ENCODE measurements around the gene EFEMP2.
"Not testable (repeated sequence)": the region's sequence is repeated elsewhere in the genome, so short reads cannot be mapped to it uniquely, and the experiment has no call there.

The EFEMP2 gene

GRCh38 chr11:65894034-65894591 is 21.5 kb upstream of the EFEMP2 start:
- TF ChIP-seq, protein P1, sequence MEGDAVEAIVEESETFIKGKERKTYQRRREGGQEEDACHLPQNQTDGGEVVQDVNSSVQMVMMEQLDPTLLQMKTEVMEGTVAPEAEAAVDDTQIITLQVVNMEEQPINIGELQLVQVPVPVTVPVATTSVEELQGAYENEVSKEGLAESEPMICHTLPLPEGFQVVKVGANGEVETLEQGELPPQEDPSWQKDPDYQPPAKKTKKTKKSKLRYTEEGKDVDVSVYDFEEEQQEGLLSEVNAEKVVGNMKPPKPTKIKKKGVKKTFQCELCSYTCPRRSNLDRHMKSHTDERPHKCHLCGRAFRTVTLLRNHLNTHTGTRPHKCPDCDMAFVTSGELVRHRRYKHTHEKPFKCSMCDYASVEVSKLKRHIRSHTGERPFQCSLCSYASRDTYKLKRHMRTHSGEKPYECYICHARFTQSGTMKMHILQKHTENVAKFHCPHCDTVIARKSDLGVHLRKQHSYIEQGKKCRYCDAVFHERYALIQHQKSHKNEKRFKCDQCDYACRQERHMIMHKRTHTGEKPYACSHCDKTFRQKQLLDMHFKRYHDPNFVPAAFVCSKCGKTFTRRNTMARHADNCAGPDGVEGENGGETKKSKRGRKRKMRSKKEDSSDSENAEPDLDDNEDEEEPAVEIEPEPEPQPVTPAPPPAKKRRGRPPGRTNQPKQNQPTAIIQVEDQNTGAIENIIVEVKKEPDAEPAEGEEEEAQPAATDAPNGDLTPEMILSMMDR (conservative IDR thresholded peaks at IDR 0.05; ENCODE audit: low read depth, low read length), result no peak
- DNase-seq (ENCODE audit: low read depth), result no peak
- no peak overlapping the region for H3K4me3 ChIP-seq (ENCODE audit: low read length)

GRCh38 chr11:65892661-65893317 is 20.2 kb upstream of the EFEMP2 start:
- H3K4me3 ChIP-seq (ENCODE audit: low read length), result no peak overlapping the region
- TF ChIP-seq, protein P1 (conservative IDR thresholded peaks at IDR 0.05; ENCODE audit: low read depth, low read length), result no peak
- DNase-seq (ENCODE audit: low read depth), result no peak

GRCh38 chr11:65892137-65892540 is 19.5 kb upstream of the EFEMP2 start:
- not testable (repeated sequence) for DNase-seq (ENCODE audit: low read depth)
- H3K4me3 ChIP-seq (ENCODE audit: low read length), result peak overlapping the region; percentile 67

DNA sequence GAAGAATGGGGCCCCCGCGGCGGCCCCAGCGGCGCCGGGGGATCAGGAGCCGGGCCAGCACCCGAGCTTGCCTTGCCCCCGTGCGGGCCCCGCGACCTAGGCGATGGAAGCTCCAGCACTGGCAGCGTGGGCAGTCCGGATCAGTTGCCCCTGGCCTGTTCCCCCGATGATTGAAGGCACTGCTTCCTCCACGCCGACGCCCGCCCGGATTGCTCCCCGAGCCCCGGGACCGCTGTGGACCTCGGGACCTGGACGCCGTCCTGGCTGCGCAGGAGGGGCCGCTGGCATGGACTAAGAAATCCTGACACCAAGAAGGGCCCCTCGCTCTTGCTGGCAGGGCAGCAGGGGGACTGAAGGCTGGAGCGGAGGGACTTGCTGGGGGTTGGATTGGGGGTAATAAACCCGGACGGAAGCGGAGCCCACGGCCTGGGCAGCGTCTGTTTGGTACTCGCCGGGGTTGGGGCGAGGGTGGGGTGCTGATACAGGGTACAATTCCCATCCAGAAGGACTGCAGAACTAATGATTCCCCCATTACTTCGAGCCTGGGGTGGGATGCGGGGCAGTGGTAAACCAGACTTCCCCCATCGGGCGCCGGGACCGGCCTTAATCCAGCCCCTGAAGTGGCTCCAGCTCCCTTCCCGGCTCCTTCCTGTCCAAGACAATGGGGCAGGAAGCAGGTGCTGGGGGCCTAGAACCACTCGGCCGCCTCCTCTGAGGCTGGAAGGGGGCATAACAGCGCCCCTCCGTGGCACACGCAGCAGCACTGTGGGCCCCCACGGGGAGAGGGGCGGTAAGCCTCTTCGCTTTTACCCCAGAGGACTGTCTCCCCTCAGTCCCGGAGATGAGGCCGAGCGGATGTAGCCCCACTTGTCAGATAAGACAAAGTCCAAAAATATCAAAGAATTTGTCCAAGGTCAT is 18.9 kb upstream of the EFEMP2 start:
- no peak for DNase-seq (ENCODE audit: low read depth)
- TF ChIP-seq, protein P1 (conservative IDR thresholded peaks at IDR 0.05; ENCODE audit: low read depth, low read length), result peak; percentile 34
- peak overlapping the region; percentile 67 for H3K4me3 ChIP-seq (ENCODE audit: low read length)

GRCh38 chr11:65890324-65891218 is 18.0 kb upstream of the EFEMP2 start, which contains the start of gene CCDC85B:
Gene CCDC85B, plus strand, starts transcription at chr11:65890673. Its CDS starts 111 bp downstream, at chr11:65890784.
- H3K4me3 ChIP-seq (ENCODE audit: low read length), result peak within 1 kb of the TSS; percentile 68
- TF ChIP-seq, protein P1 (conservative IDR thresholded peaks at IDR 0.05; ENCODE audit: low read depth, low read length), result peak; percentile 17
- peak; percentile 68 for DNase-seq (ENCODE audit: low read depth)

DNA sequence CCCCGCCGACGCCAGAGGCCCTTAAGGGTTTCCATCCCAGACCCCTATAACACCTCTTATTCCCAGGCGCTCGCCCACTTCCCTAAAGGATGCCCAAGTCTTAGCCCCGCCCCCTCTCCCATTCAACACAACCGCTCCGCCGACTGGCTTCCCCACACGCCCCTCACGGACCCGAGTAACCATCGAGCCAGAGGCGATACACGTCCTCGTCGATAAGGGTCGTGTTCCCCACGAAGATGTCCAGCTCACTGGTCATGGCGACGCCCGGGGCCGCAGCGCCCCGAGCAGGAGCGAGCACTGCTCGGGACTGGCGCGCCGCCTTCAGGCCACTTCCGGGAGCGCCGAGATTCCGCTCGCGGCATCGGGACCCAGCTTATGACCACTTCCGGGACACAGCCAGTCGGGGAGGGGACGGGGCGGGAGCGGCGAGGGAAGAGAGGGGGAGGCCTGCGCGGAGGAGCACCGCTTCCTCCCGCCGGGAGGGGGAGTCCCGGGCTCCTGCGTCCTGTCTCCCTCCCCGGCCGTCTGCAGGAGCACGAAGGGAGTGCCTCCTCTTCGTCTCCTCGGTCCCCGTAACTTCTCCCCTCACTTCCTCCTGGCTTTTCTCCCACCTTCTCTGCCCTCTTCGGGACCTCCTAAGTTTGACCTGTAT is 15.7 kb upstream of the EFEMP2 start, which contains the start of gene FIBP:
TSS of gene FIBP (minus strand) at position 309 of the 652 bp plus-strand sequence. CDS start at position 256, 53 bp downstream.
- TF ChIP-seq, protein P1 (conservative IDR thresholded peaks at IDR 0.05; ENCODE audit: low read depth, low read length), result peak; percentile 73
- H3K4me3 ChIP-seq (ENCODE audit: low read length), result peak within 1 kb of the TSS; percentile 85
- peak; percentile 88 for DNase-seq (ENCODE audit: low read depth)

Data from retinal pigment epithelial cell (primary cell).